Activated naive CD8-positive, alpha-beta T cell (primary cell): ENCODE measurements around the gene NUDT15.
"Not testable (repeated sequence)": the region's sequence is repeated elsewhere in the genome, so short reads cannot be mapped to it uniquely, and the experiment has no call there.

Experiments
- H3K27ac Mint-ChIP-seq: one replicate; pipeline ENCODE4 v1.8.0; 2021; ENCODE audit warnings: mixed read lengths
- H3K27me3 Mint-ChIP-seq: one replicate; pipeline ENCODE4 v1.8.0; 2021; ENCODE audit warnings: mixed read lengths
- H3K36me3 Mint-ChIP-seq: one replicate; pipeline ENCODE4 v1.8.0; 2021; ENCODE audit warnings: mixed read lengths
- H3K4me1 Mint-ChIP-seq: one replicate; pipeline ENCODE4 v1.8.0; 2021; ENCODE audit warnings: low read depth, mixed read lengths
- H3K4me3 Mint-ChIP-seq: one replicate; pipeline ENCODE4 v1.8.0; 2021; ENCODE audit warnings: mild to moderate bottlenecking, mixed read lengths
- H3K9me3 Mint-ChIP-seq: one replicate; pipeline ENCODE4 v1.8.0; 2021; ENCODE audit warnings: low read depth, mixed read lengths

Gene NUDT15

GRCh38 chr13:48018637-48019036 lies 18.9 kb upstream of the NUDT15 start:
- no peaks in the 10 kb centered on the region for H3K27me3 Mint-ChIP-seq
- H3K4me3 Mint-ChIP-seq, result no peak overlapping the region
- H3K9me3 Mint-ChIP-seq, result no peaks in the 10 kb centered on the region
- H3K36me3 Mint-ChIP-seq, result peaks cover 23% of the 10 kb centered on the region
- H3K27ac Mint-ChIP-seq, result no peak overlapping the region
- peaks cover 2% of the 10 kb centered on the region for H3K4me1 Mint-ChIP-seq

- H3K27me3 Mint-ChIP-seq, result no peaks in the 10 kb centered on the region
Measured at GRCh38 chr13:48019796-48020195, 17.7 kb upstream of the NUDT15 start.

GRCh38 chr13:48028066-48028465 lies 9.5 kb upstream of the NUDT15 start:
- no peaks in the 10 kb centered on the region for H3K9me3 Mint-ChIP-seq
- no peak overlapping the region for H3K27ac Mint-ChIP-seq
- no peaks in the 10 kb centered on the region for H3K4me1 Mint-ChIP-seq
- no peaks in the 10 kb centered on the region for H3K27me3 Mint-ChIP-seq
- no peak overlapping the region for H3K4me3 Mint-ChIP-seq
- H3K36me3 Mint-ChIP-seq, result peaks cover 23% of the 10 kb centered on the region

More at GRCh38 chr13:48019796-48020195, 17.7 kb upstream of the NUDT15 start:
- H3K27ac Mint-ChIP-seq, result no peak overlapping the region
- peaks cover 23% of the 10 kb centered on the region for H3K36me3 Mint-ChIP-seq
- H3K4me3 Mint-ChIP-seq, result no peak overlapping the region
- H3K9me3 Mint-ChIP-seq, result no peaks in the 10 kb centered on the region
- H3K4me1 Mint-ChIP-seq, result peaks cover 2% of the 10 kb centered on the region

- no peaks in the 10 kb centered on the region for H3K27me3 Mint-ChIP-seq
- H3K9me3 Mint-ChIP-seq, result no peaks in the 10 kb centered on the region
- H3K4me1 Mint-ChIP-seq, result peaks cover 8% of the 10 kb centered on the region
- H3K36me3 Mint-ChIP-seq, result peaks cover 26% of the 10 kb centered on the region
- H3K4me3 Mint-ChIP-seq, result no peak overlapping the region
- no peak overlapping the region for H3K27ac Mint-ChIP-seq
Measured at GRCh38 chr13:48029859-48030258, 7.7 kb upstream of the NUDT15 start.

GRCh38 chr13:48038761-48039160 lies 1.2 kb downstream of the NUDT15 start:
- H3K4me1 Mint-ChIP-seq, result peaks cover 40% of the 10 kb centered on the region
- H3K36me3 Mint-ChIP-seq, result peaks cover 13% of the 10 kb centered on the region

GRCh38 chr13:48040049-48040448 lies 2.5 kb downstream of the NUDT15 start:
- H3K27ac Mint-ChIP-seq, result peak overlapping the region; percentile 10
- peak overlapping the region; percentile 23 for H3K4me3 Mint-ChIP-seq
- peaks cover 10% of the 10 kb centered on the region for H3K36me3 Mint-ChIP-seq
- H3K27me3 Mint-ChIP-seq, result no peaks in the 10 kb centered on the region
- H3K4me1 Mint-ChIP-seq, result peaks cover 38% of the 10 kb centered on the region
- H3K9me3 Mint-ChIP-seq, result no peaks in the 10 kb centered on the region

More at GRCh38 chr13:48038761-48039160, 1.2 kb downstream of the NUDT15 start:
- no peaks in the 10 kb centered on the region for H3K9me3 Mint-ChIP-seq
- H3K27me3 Mint-ChIP-seq, result no peaks in the 10 kb centered on the region
- peak overlapping the region; percentile 97 for H3K27ac Mint-ChIP-seq
- H3K4me3 Mint-ChIP-seq, result peak overlapping the region; percentile 99

- Mint-ChIP-seq H3K36me3 (peaks cover 10% of the 10 kb centered on the region), H3K4me3 (no peak overlapping the region), H3K27me3 (no peaks in the 10 kb centered on the region), H3K4me1 (peaks cover 38% of the 10 kb centered on the region), H3K27ac (peak overlapping the region; percentile 8), H3K9me3 (no peaks in the 10 kb centered on the region)
Measured at GRCh38 chr13:48040896-48041295, 3.4 kb downstream of the NUDT15 start.

- Mint-ChIP-seq H3K27me3 (no peaks in the 10 kb centered on the region), H3K4me3 (no peak overlapping the region), H3K36me3 (peaks cover 10% of the 10 kb centered on the region), H3K4me1 (peaks cover 24% of the 10 kb centered on the region), H3K9me3 (no peaks in the 10 kb centered on the region), H3K27ac (peak overlapping the region; percentile 59)
Measured at GRCh38 chr13:48042894-48043293, 5.4 kb downstream of the NUDT15 start.

- Mint-ChIP-seq H3K36me3 (peaks cover 10% of the 10 kb centered on the region), H3K4me3 (no peak overlapping the region), H3K27me3 (no peaks in the 10 kb centered on the region), H3K27ac (peak overlapping the region; percentile 59), H3K9me3 (no peaks in the 10 kb centered on the region), H3K4me1 (peaks cover 14% of the 10 kb centered on the region)
Measured at GRCh38 chr13:48043789-48044503, 6.4 kb downstream of the NUDT15 start.

GRCh38 chr13:48050550-48050949 lies 13.0 kb downstream of the NUDT15 start:
- Mint-ChIP-seq H3K9me3 (no peaks in the 10 kb centered on the region), H3K4me1 (no peaks in the 10 kb centered on the region), H3K4me3 (no peak overlapping the region), H3K27me3 (no peaks in the 10 kb centered on the region), H3K27ac (peak overlapping the region; percentile 36), H3K36me3 (peaks cover 3% of the 10 kb centered on the region)

- H3K36me3 Mint-ChIP-seq, result peaks cover 3% of the 10 kb centered on the region
- no peaks in the 10 kb centered on the region for H3K9me3 Mint-ChIP-seq
- no peak overlapping the region for H3K27ac Mint-ChIP-seq
- no peaks in the 10 kb centered on the region for H3K4me1 Mint-ChIP-seq
- H3K4me3 Mint-ChIP-seq, result no peak overlapping the region
- no peaks in the 10 kb centered on the region for H3K27me3 Mint-ChIP-seq
Measured at GRCh38 chr13:48054601-48055000, 17.1 kb downstream of the NUDT15 start.

- no peaks in the 10 kb centered on the region for H3K27me3 Mint-ChIP-seq
- H3K4me3 Mint-ChIP-seq, result no peak overlapping the region
- H3K9me3 Mint-ChIP-seq, result no peaks in the 10 kb centered on the region
Measured at GRCh38 chr13:48055712-48056111, 18.2 kb downstream of the NUDT15 start.

GRCh38 chr13:48058536-48058935 lies 21.0 kb downstream of the NUDT15 start:
- H3K27me3 Mint-ChIP-seq, H3K36me3 Mint-ChIP-seq, H3K4me3 Mint-ChIP-seq, H3K4me1 Mint-ChIP-seq, H3K9me3 Mint-ChIP-seq: not testable (repeated sequence)
- H3K27ac Mint-ChIP-seq, result peak overlapping the region; percentile 34

More at GRCh38 chr13:48055712-48056111, 18.2 kb downstream of the NUDT15 start:
- Mint-ChIP-seq H3K27ac (peak overlapping the region; percentile 17), H3K4me1 (no peaks in the 10 kb centered on the region), H3K36me3 (peaks cover 3% of the 10 kb centered on the region)

GRCh38 chr13:48059951-48060350 lies 22.4 kb downstream of the NUDT15 start:
- not testable (repeated sequence) for H3K9me3 Mint-ChIP-seq, H3K36me3 Mint-ChIP-seq, H3K27me3 Mint-ChIP-seq, H3K4me3 Mint-ChIP-seq, H3K27ac Mint-ChIP-seq, H3K4me1 Mint-ChIP-seq

- H3K9me3 Mint-ChIP-seq, result peaks cover 3% of the 10 kb centered on the region
- H3K36me3 Mint-ChIP-seq, result peaks cover 26% of the 10 kb centered on the region
- no peak overlapping the region for H3K4me3 Mint-ChIP-seq
- H3K4me1 Mint-ChIP-seq, result peaks cover 2% of the 10 kb centered on the region
- H3K27me3 Mint-ChIP-seq, result no peaks in the 10 kb centered on the region
- H3K27ac Mint-ChIP-seq, result peak overlapping the region; percentile 28
Measured at GRCh38 chr13:48066310-48066989, 28.9 kb downstream of the NUDT15 start.
